Activated CD4-positive, alpha-beta T cell treated with anti-CD3 and anti-CD28 coated beads, Interleukin-2, Interleukin-6, amounts not matched to agents 100 ng/mL and 50 ng/mL, durations not matched to agents 16 hours and 8 hours (primary cell): ENCODE data around the gene CBY1.
A peak's percentile ranks its signal among the peaks of the same experiment; 100 is the strongest.

Source experiments
- DNase-seq: peaks from one replicate; pipeline ENCODE4 v3.0.0-alpha.2; 2020

CBY1 gene

GRCh38 chr22:38652859-38653258 lies 3.6 kb upstream of the CBY1 start:
- no peak for DNase-seq

- DNase-seq: no peak
These were observed 2.7 kb upstream of the CBY1 start for GRCh38 chr22:38653741-38654140.

DNA sequence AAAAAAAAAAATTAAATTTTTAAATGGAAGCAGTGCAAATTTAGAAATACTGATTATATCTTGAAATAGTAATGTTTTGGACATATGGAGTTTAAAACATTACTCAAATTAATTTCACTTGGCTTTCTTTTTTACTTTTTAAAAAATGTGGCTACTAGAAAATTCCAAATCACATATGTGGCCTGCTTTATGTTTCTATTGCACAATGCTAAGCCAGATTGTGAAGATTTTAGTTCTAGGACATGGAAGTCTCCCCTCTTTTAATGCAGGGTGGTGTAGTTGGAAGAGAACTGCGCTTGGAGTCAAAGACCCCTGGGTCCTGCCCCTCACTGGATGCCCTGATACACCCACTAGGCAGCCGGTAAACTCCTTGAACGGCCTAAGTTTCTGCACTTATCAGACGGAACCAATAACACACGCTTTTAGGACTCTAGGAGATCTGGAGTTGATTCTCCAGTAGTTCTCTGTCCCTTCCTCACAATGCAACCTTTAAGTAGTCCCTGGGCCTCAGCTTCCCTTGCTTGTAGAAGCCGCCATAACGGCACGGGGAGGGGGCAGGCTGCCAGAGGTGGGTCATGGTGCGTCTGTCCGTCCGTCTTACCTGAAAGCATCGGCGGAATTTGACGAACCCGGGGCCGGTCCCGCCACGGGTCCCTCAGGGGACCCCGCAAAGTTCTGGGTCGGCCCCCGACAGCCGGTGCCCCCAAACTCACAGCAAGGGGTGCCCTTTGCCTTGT lies 751 bp upstream of the CBY1 start:
- DNase-seq: no peak

- peak; percentile 60 for DNase-seq
These were observed 839 bp downstream of the CBY1 start for GRCh38 chr22:38657045-38657909.

DNA sequence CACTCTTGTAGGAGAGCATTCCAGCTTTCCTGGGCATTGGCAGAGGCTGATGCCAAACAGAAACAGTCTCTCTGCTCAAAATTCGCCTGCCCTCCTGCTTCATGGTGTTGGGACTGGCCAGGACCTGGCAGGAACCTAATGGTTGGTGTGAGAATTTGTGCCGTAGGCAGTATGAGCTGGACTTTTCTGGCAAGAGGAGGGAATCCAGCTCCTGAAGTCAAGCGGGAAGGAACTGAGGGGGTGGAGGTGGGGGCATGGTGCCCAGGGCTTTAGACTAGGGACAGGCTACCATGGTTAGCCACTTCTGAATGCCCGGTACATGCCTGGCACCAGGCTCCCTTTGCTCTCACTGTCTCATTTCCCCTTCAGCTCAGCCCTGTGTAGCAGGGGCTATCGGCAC lies 18.4 kb downstream of the CBY1 start:
- no peak for DNase-seq

- DNase-seq: no peak
These were observed 19.4 kb downstream of the CBY1 start for GRCh38 chr22:38675833-38676232.

DNA sequence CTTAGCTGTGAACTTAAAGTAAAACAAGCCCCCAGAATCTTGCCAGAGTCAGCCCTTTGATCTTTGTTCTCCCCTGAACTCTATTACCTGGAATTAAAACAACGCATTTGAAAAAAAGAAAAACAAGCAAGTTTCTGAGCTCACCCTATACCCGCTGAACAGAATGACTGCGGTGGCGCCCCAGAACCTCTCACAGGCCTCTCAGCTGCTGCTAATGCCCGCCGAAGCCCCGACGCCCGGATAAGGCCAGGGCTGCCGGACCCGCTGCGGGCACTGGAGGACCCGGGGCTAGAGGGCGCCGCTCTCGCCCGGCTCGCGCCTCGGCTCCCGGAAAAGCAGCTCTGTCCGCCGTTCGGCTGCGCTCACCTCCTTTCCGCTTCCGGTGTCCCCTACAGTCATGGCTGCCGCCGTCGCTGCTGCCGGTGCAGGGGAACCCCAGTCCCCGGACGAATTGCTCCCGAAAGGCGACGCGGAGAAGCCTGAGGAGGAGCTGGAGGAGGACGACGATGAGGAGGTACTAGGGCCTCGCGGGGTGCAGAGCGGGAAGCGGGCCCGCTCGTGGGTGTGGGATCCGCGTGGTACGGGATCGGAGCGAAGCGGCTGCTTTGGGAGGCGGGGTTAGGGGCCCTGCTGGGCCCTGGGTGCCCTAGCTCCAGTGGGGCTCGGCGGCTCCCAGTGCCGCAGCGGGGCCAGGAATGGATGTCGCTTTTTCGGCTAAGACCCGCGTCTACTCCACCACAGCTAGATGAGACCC lies 25.3 kb downstream of the CBY1 start, which contains the start of gene TOMM22:
Gene TOMM22, plus strand, starts transcription at position 376 of the 754 bp plus-strand sequence. Its CDS starts 22 bp downstream, at position 398.
- DNase-seq: peak; percentile 93

GRCh38 chr22:38684895-38685294 lies 28.5 kb downstream of the CBY1 start:
- no peak for DNase-seq

- no peak for DNase-seq
These were observed 29.3 kb downstream of the CBY1 start for GRCh38 chr22:38685761-38686160.

DNA sequence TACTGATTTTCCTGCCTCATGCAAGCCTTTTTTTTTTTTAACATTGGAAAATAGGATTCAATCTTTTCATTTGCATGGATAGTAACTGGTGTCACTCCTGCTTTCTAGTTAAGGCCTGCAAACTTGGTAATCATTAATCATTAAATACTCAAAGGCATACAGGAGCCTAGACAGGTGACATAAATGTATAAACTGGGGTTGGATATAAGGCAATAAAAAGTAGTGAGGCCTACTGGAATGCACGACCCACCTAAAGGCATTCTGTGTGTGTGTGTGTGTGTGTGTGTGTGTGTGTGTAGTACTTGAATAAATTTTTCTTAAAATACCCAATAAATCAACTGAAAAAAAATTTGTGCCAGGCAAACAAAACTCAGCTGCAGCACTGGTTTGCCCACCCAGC lies 33.2 kb downstream of the CBY1 start:
- no peak for DNase-seq

DNA sequence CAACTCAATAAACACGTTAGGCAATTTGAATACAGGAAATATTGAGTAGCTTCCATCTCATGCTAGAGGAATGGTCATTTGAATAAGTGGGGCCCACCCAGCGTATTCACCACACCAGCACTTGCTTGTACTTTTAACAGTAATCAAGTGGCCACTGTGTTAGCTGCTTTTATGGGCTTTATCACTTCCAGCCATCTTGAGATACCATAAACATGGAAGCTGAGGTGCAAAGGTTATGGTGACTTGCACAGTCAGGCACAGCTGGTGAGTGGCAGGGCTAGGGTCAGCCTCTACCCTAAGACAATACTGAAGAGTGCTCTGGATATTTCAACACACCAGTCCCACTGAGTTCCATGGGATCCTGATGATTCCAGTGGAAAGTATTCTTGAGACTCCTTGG lies 37.6 kb downstream of the CBY1 start:
- DNase-seq: no peak

GRCh38 chr22:38694940-38695339 lies 38.5 kb downstream of the CBY1 start:
- DNase-seq: no peak

DNA sequence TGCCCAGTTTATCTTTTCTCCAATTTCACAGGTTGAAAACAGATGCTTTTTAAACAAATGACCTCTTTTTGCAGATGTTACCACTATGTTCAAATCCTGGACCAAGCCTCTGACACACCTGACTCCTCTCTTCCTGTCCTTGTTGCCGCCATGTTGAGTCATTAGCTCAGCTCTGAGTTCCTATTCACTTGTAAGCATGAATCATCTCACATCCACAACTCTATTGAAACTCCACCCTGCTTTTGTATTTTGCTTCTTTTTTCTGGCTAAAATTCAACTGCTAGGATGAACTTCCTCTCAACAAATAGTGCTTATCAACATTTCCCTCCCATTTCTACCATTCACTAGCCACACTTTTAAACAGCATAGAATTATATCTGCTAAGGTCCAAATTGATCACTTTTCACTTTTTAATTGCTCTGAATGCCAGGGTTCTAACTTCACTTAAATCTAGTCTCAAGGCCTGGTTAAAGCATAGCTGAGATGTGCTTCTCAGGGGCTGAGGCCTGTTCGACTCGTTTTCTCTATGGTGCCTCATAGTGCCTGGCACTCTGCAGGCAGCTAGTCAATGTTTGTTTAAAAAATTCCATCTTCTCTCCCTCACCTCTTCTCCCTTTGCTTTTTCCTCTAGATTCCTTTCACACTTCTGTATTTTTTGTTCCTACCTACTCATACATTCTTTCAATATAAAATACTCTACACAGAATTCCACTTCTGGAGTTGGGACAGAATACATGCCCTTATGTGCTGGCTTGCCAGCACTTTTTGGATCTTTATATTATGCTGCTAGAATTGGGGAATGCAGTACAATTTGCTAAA lies 40.4 kb downstream of the CBY1 start:
- DNase-seq: peak; percentile 74

- no peak for DNase-seq
These were observed 41.1 kb downstream of the CBY1 start for GRCh38 chr22:38697425-38698089.

DNA sequence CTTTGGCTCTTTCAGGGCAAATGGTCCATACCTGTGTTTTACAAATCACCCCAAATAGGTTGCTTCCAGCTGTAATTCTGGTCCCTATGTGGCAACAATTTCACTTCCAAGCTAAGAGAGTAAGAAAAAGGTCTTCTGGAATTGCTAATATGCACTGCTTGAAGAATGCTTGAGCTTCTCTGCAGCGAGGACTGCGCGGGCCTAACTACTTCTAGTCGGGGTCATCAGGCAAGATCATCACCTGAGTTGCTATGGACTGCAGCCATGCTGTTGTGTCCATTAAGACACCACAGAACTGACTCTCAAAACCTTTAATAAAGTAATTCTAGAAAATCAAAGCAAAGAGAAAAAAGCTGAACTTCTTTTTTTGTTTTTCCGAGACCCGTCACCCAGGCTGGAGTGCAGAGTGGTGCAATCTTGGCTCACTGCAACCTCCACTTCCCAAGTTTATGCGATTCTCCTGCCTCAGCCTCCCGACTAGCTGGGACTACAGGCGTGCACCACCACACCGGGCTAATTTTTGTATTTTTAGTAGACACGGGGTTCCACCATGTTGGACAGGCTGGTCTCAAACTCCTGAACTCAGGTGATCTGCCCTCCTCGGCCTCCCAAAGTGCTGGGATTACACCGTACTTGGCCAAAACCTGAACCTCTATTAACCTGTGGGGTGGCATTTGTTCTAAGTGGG lies 42.1 kb downstream of the CBY1 start:
- no peak for DNase-seq

DNA sequence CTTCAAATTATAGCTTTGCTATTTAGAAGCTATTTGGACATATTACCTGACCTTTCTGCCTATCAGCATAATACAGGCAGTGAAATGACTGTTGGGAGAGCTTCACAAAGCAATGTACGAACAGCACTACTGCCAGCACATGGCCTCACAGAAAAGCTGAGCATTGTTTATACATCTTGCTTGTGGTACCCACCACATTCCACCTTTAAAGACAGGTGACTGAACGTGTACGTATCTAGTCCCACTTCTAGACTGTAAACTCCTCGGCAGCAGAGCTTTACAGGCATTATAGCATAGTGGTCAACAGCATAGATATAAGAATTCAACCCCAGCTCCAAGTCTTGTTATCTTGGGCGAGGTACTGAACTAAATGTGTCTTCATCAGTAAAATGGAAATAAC lies 42.7 kb downstream of the CBY1 start:
- no peak for DNase-seq

DNA sequence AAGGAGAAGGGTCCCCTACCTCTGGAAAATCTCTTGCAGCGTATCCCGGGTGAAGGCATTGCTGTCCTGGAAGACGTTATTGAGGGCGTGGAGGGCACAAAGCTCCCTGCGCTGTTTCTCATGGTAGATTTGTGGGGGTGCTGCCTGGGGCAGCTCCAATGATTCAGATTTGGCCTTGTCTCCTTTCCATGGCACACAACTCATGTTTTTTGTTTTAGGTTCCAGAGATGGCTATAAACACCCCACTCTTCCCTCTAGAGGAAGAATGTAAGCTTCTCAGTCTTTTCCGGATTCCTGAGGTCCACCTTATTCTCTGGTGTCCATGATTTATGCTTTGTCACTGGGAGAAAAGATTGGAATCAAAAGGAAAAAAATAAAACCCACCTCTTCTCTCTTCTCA lies 43.3 kb downstream of the CBY1 start:
- no peak for DNase-seq

DNA sequence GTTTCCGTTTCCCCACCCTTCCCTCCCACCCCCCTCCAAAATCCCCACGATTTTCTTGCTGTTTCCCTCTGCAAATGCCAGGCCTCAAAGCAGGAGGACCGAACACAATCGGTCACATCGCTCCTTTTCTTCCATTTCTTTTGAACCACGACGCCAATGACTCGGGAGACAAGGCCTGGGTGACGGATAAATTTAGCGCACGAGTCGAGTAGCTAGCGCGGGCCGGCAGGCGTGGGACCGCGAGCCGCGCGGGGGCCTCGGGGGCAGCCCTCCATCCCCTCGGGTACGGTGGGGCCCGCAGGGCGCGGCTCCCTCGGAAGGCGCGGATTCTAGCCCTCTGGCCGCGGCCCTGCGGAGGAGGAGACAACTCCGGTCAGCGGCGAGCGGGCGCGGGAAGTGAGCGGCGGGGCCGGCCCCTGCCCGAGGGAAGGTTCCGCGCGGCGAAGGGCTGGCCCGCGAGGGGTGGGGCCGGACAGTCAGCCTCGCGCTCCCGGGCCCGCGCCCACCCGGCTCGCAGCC lies 43.9 kb downstream of the CBY1 start:
- no peak for DNase-seq

GRCh38 chr22:38700789-38701628 lies 44.6 kb downstream of the CBY1 start, which contains the start of gene JOSD1:
Gene JOSD1, minus strand, starts transcription at chr22:38700943. Its CDS starts 956 bp downstream, at chr22:38699987.
- DNase-seq: peak; percentile 98

DNA sequence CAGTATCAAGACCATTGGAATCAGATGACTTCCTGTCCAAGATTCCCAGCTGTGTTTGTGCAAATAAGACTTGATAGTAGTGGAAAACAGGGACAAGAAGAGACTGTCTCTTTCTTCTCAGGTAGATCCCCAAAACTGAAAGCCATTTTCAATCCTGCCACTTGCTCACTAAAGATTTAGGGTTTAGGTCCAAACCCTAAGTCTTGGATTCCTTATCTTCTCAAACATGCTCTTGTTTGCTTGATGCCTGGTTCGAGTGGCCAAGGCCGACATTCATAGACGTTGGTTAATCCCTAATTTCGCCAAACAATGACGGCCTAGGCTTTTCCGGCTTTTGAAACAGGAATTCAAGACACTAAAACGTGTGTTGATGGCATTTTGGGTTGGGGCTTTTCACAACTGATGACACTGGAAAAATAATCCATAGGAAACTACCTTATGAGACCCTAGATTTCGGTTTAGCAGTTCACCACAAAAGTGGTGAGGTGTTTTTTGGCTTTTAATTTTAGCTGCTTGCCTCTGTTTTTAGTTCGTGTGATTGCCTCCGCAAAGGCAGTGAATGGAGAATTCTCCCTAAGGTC lies 48.3 kb downstream of the CBY1 start:
- DNase-seq: no peak
